ENCODE results near the gene C7.

- TF ChIP-seq, protein P1, sequence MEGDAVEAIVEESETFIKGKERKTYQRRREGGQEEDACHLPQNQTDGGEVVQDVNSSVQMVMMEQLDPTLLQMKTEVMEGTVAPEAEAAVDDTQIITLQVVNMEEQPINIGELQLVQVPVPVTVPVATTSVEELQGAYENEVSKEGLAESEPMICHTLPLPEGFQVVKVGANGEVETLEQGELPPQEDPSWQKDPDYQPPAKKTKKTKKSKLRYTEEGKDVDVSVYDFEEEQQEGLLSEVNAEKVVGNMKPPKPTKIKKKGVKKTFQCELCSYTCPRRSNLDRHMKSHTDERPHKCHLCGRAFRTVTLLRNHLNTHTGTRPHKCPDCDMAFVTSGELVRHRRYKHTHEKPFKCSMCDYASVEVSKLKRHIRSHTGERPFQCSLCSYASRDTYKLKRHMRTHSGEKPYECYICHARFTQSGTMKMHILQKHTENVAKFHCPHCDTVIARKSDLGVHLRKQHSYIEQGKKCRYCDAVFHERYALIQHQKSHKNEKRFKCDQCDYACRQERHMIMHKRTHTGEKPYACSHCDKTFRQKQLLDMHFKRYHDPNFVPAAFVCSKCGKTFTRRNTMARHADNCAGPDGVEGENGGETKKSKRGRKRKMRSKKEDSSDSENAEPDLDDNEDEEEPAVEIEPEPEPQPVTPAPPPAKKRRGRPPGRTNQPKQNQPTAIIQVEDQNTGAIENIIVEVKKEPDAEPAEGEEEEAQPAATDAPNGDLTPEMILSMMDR (IDR thresholded peaks at IDR 0.05; ENCODE audit: insufficient read depth, low read length): no peak
- TF ChIP-seq REST (IDR thresholded peaks at IDR 0.05; ENCODE audit: insufficient replicate concordance, low read depth) (no peak), POLR2AphosphoS5 (IDR thresholded peaks at IDR 0.05; ENCODE audit: low read depth) (no peak)
These were observed 47.8 kb downstream of the C7 start for GRCh38 chr5:40957048-40957447.
